CD4-positive, CD25-positive, alpha-beta regulatory T cell (primary cell): ENCODE results near the gene CKS1B. TPM values are rescaled to one million over a fixed set of nuclear protein-coding genes. Genes with fewer than 3 reads are reported as not detected.

Experiments used
- ATAC-seq, 2 donors: fragments of 150-1000 bp; cut with Tn5 transposase; one replicate each; pipeline ENCODE4 v1.10.0; 2021; ENCODE audit warnings: low read depth in 2 of 2, moderate number of reproducible peaks in 2 of 2, moderate library complexity in 1 of 2
- DNase-seq, 3 donors: peaks; one replicate each; pipeline versions ENCODE4 v3.0.0 to v3.0.0-alpha.2; 2012 to 2022; ENCODE audit warnings: mixed read lengths in 1 of 3
- H3K27ac ChIP-seq: one replicate; pipeline ENCODE4 v1.7.0; 2013; ENCODE audit warnings: mild to moderate bottlenecking, low read length; ENCODE audit not compliant: insufficient read depth, poor library complexity, severe bottlenecking
- H3K27me3 ChIP-seq: one replicate; pipeline ENCODE4 v1.7.0; 2013; ENCODE audit warnings: low read length; ENCODE audit not compliant: control insufficient read depth, insufficient read depth
- H3K36me3 ChIP-seq: one replicate; pipeline ENCODE4 v1.7.0; 2013; ENCODE audit warnings: mild to moderate bottlenecking, low read length, moderate library complexity; ENCODE audit not compliant: control insufficient read depth, insufficient read depth
- H3K4me1 ChIP-seq: 2 replicates; pipeline ENCODE4 v1.7.0; 2013; ENCODE audit warnings: mild to moderate bottlenecking, low read length; ENCODE audit not compliant: insufficient read depth, control insufficient read depth, poor library complexity, severe bottlenecking
- H3K4me3 ChIP-seq: one replicate; pipeline ENCODE4 v1.7.0; 2013; ENCODE audit warnings: low read depth, mild to moderate bottlenecking, low read length, moderate library complexity
- H3K9me3 ChIP-seq, 2 experiments: 1 replicate in 1 of 2; 2 replicates in 1 of 2; pipeline ENCODE4 v1.7.0; 2013; ENCODE audit warnings: low read length in 2 of 2, mild to moderate bottlenecking in 1 of 2, moderate library complexity in 1 of 2; ENCODE audit not compliant: control insufficient read depth in 2 of 2
- H3K27ac Mint-ChIP-seq, 3 donors: one replicate each; pipeline ENCODE4 v1.8.0; 2020 to 2022; ENCODE audit warnings: mild to moderate bottlenecking in 3 of 3, mixed read lengths in 3 of 3, moderate library complexity in 2 of 3
- H3K27me3 Mint-ChIP-seq: one replicate; pipeline ENCODE4 v1.8.0; 2022; ENCODE audit warnings: mild to moderate bottlenecking, mixed read lengths
- H3K36me3 Mint-ChIP-seq: one replicate; pipeline ENCODE4 v1.8.0; 2020; ENCODE audit warnings: mixed read lengths
- H3K4me1 Mint-ChIP-seq, 4 donors: one replicate each; pipeline ENCODE4 v1.8.0; 2020 to 2022; ENCODE audit warnings: mixed read lengths in 4 of 4, mild to moderate bottlenecking in 1 of 4
- H3K4me3 Mint-ChIP-seq, 4 donors: one replicate each; pipeline ENCODE4 v1.8.0; 2020 to 2022; ENCODE audit warnings: mild to moderate bottlenecking in 4 of 4, mixed read lengths in 4 of 4, moderate library complexity in 3 of 4
- H3K9me3 Mint-ChIP-seq, 7 donors: one replicate each; pipeline ENCODE4 v1.8.0; 2020 to 2022; ENCODE audit warnings: mixed read lengths in 7 of 7, mild to moderate bottlenecking in 3 of 7, moderate library complexity in 2 of 7
- polyA plus RNA-seq, 4 donors: library from polyadenylated mRNA; unstranded; fragments of 300-500 nt; fragmentation: Illumina TruSeq; gene quantifications; one replicate each; pipeline ENCODE4 v1.2.3, GENCODE V29; 2021
- total RNA-seq: library from RNA; stranded (reverse); gene quantifications from one replicate; pipeline ENCODE4 v1.2.3, GENCODE V29; 2022

CKS1B gene
- total RNA-seq (8.5 TPM), polyA plus RNA-seq (10 to 100 TPM; 51.3 to 60.0 (median 56.4) TPM)

- Mint-ChIP-seq H3K9me3 (no peaks in the 10 kb centered on the region), H3K36me3 (peaks cover 4% of the 10 kb centered on the region), H3K4me3 (no peak within 1 kb of the TSS), H3K4me1 (peaks cover 0 to 33% (median 25%) of the 10 kb centered on the region in 4 donors), H3K27me3 (no peaks in the 10 kb centered on the region), H3K27ac (no peak within 1 kb of the TSS)
- H3K27me3 ChIP-seq = no peaks in the 10 kb centered on the region
- peak within 1 kb of the TSS; percentile 95 for H3K4me3 ChIP-seq
- peak within 1 kb of the TSS; percentile 98 for H3K27ac ChIP-seq
- DNase-seq (peak; percentile 92 to 99 (median 99)), ATAC-seq (peak; percentile 89 to 91)
- peaks cover 50% of the 10 kb centered on the region for H3K4me1 ChIP-seq
- no peaks in the 10 kb centered on the region for H3K36me3 ChIP-seq
- H3K9me3 ChIP-seq = no peaks in the 10 kb centered on the region
These were observed at the start of gene CKS1B for GRCh38 chr1:154974102-154974807. TSS of gene CKS1B (plus strand) at chr1:154974681. CDS start at chr1:154974746, 65 bp downstream.

GRCh38 chr1:154925335-154926170 is 48.9 kb upstream of the CKS1B start:
- no peaks in the 10 kb centered on the region for H3K9me3 ChIP-seq
- Mint-ChIP-seq H3K4me3 (no peak overlapping the region), H3K27me3 (no peaks in the 10 kb centered on the region), H3K36me3 (peaks cover 45% of the 10 kb centered on the region), H3K4me1 (peaks cover 0 to 14% (median 5%) of the 10 kb centered on the region in 4 donors), H3K9me3 (no peaks in the 10 kb centered on the region), H3K27ac (peak overlapping the region in 2 of 3 donors; percentile 47 to 77)
- H3K4me3 ChIP-seq = no peak overlapping the region
- peaks cover 61% of the 10 kb centered on the region for H3K36me3 ChIP-seq
- no peak for ATAC-seq
- H3K27me3 ChIP-seq = no peaks in the 10 kb centered on the region
- H3K27ac ChIP-seq = no peak overlapping the region
- no peak for DNase-seq
- peaks cover 3% of the 10 kb centered on the region for H3K4me1 ChIP-seq

GRCh38 chr1:154926201-154926600 is 48.3 kb upstream of the CKS1B start:
- Histone ChIP-seq H3K4me1 (peaks cover 3% of the 10 kb centered on the region), H3K27ac (no peak overlapping the region), H3K9me3 (no peaks in the 10 kb centered on the region), H3K27me3 (no peaks in the 10 kb centered on the region), H3K36me3 (peaks cover 64% of the 10 kb centered on the region), H3K4me3 (no peak overlapping the region)
- H3K27me3 Mint-ChIP-seq = no peaks in the 10 kb centered on the region
- H3K36me3 Mint-ChIP-seq = peaks cover 43% of the 10 kb centered on the region
- H3K27ac Mint-ChIP-seq = peak overlapping the region in 1 of 3 donors; percentile 33
- no peak for DNase-seq
- no peaks in the 10 kb centered on the region for H3K9me3 Mint-ChIP-seq
- no peak overlapping the region for H3K4me3 Mint-ChIP-seq
- ATAC-seq = no peak
- H3K4me1 Mint-ChIP-seq = peaks cover 0 to 16% (median 5%) of the 10 kb centered on the region in 4 donors

GRCh38 chr1:154931940-154932487 is 42.5 kb upstream of the CKS1B start:
- Histone ChIP-seq H3K27me3 (no peaks in the 10 kb centered on the region), H3K9me3 (no peaks in the 10 kb centered on the region), H3K36me3 (peaks cover 29% of the 10 kb centered on the region), H3K4me1 (peaks cover 12% of the 10 kb centered on the region), H3K27ac (no peak overlapping the region), H3K4me3 (no peak overlapping the region)
- DNase-seq (no peak), ATAC-seq (no peak)
- peaks cover 20% of the 10 kb centered on the region for H3K36me3 Mint-ChIP-seq
- H3K4me3 Mint-ChIP-seq = peak overlapping the region in 1 of 4 donors; percentile 63
- no peak overlapping the region for H3K27ac Mint-ChIP-seq
- peaks cover 6 to 40% (median 12%) of the 10 kb centered on the region in 4 donors for H3K4me1 Mint-ChIP-seq
- no peaks in the 10 kb centered on the region for H3K27me3 Mint-ChIP-seq
- H3K9me3 Mint-ChIP-seq = no peaks in the 10 kb centered on the region

- Histone ChIP-seq H3K4me1 (peaks cover 28% of the 10 kb centered on the region), H3K9me3 (no peaks in the 10 kb centered on the region), H3K27ac (peak overlapping the region; percentile 10), H3K36me3 (peaks cover 14% of the 10 kb centered on the region), H3K27me3 (no peaks in the 10 kb centered on the region), H3K4me3 (no peak overlapping the region)
- DNase-seq = no peak
- no peak for ATAC-seq
- peak overlapping the region; percentile 60 to 98 (median 86) for H3K4me3 Mint-ChIP-seq
- no peaks in the 10 kb centered on the region for H3K9me3 Mint-ChIP-seq
- H3K4me1 Mint-ChIP-seq = peaks cover 6 to 57% (median 24%) of the 10 kb centered on the region in 4 donors
- H3K27me3 Mint-ChIP-seq = no peaks in the 10 kb centered on the region
- H3K36me3 Mint-ChIP-seq = peaks cover 6% of the 10 kb centered on the region
- peak overlapping the region in 1 of 3 donors; percentile 99 for H3K27ac Mint-ChIP-seq
These were observed 40.0 kb upstream of the CKS1B start for GRCh38 chr1:154934358-154934948.

- H3K27me3 ChIP-seq = no peaks in the 10 kb centered on the region
- H3K4me3 ChIP-seq = peak overlapping the region; percentile 94
- peak overlapping the region; percentile 99 to 100 (median 99) for H3K27ac Mint-ChIP-seq
- peaks cover 8% of the 10 kb centered on the region for H3K36me3 ChIP-seq
- H3K27ac ChIP-seq = peak overlapping the region; percentile 99
- peaks cover 41% of the 10 kb centered on the region for H3K4me1 ChIP-seq
- H3K9me3 Mint-ChIP-seq = no peaks in the 10 kb centered on the region
- H3K4me1 Mint-ChIP-seq = peaks cover 9 to 68% (median 32%) of the 10 kb centered on the region in 4 donors
- ATAC-seq = no peak
- peaks cover 2% of the 10 kb centered on the region for H3K36me3 Mint-ChIP-seq
- H3K9me3 ChIP-seq = no peaks in the 10 kb centered on the region
- H3K27me3 Mint-ChIP-seq = no peaks in the 10 kb centered on the region
- DNase-seq = no peak
- peak overlapping the region; percentile 85 to 98 (median 93) for H3K4me3 Mint-ChIP-seq
These were observed 38.5 kb upstream of the CKS1B start for GRCh38 chr1:154935749-154936554.
